ENCODE data around the gene IL18RAP.
A peak's percentile ranks its signal among the peaks of the same experiment; 100 is the strongest.

Gene IL18RAP

GRCh38 chr2:102449370-102449974, 26.5 kb downstream of the IL18RAP start:
- Mint-ChIP-seq H3K27me3 (peaks cover 0 to 4% of the 10 kb centered on the region in 2 donors), H3K36me3 (ENCODE audit: insufficient read depth) (peaks cover 57% of the 10 kb centered on the region), H3K9me3 (no peaks in the 10 kb centered on the region), H3K4me1 (ENCODE audit: low read depth in 2 of 2) (peaks cover 0 to 4% of the 10 kb centered on the region in 2 donors), H3K4me3 (no peak overlapping the region), H3K27ac (no peak overlapping the region)
- peak; percentile 51 for ATAC-seq (replicated peaks)
- peak; percentile 53 to 74 (median 63) for DNase-seq

GRCh38 chr2:102451968-102452367, 29.0 kb downstream of the IL18RAP start:
- Mint-ChIP-seq H3K4me3 (no peak overlapping the region), H3K9me3 (peaks cover 0 to 3% of the 10 kb centered on the region in 2 donors), H3K4me1 (ENCODE audit: low read depth in 2 of 2) (peaks cover 0 to 4% of the 10 kb centered on the region in 2 donors), H3K36me3 (ENCODE audit: insufficient read depth) (peaks cover 43% of the 10 kb centered on the region), H3K27me3 (peaks cover 0 to 10% of the 10 kb centered on the region in 2 donors), H3K27ac (no peak overlapping the region)
- no peak for DNase-seq
- no peak for ATAC-seq (replicated peaks)

GRCh38 chr2:102453501-102453900, 30.5 kb downstream of the IL18RAP start:
- H3K9me3 Mint-ChIP-seq = peaks cover 0 to 3% of the 10 kb centered on the region in 2 donors
- peaks cover 29% of the 10 kb centered on the region for H3K36me3 Mint-ChIP-seq (ENCODE audit: insufficient read depth)
- DNase-seq = no peak
- peaks cover 0 to 10% of the 10 kb centered on the region in 2 donors for H3K27me3 Mint-ChIP-seq
- H3K4me1 Mint-ChIP-seq (ENCODE audit: low read depth in 2 of 2) = peaks cover 0 to 4% of the 10 kb centered on the region in 2 donors
- no peak for ATAC-seq (replicated peaks)
- no peak overlapping the region for H3K27ac Mint-ChIP-seq
- no peak overlapping the region for H3K4me3 Mint-ChIP-seq

GRCh38 chr2:102455061-102455670, 32.2 kb downstream of the IL18RAP start:
- H3K27ac Mint-ChIP-seq = no peak overlapping the region
- DNase-seq (no peak), ATAC-seq (replicated peaks) (no peak)
- peaks cover 0 to 4% of the 10 kb centered on the region in 2 donors for H3K4me1 Mint-ChIP-seq (ENCODE audit: low read depth in 2 of 2)
- peaks cover 0 to 10% of the 10 kb centered on the region in 2 donors for H3K27me3 Mint-ChIP-seq
- no peak overlapping the region for H3K4me3 Mint-ChIP-seq
- peaks cover 0 to 3% of the 10 kb centered on the region in 2 donors for H3K9me3 Mint-ChIP-seq
- H3K36me3 Mint-ChIP-seq (ENCODE audit: insufficient read depth) = peaks cover 24% of the 10 kb centered on the region

- H3K27ac Mint-ChIP-seq = no peak overlapping the region
- no peaks in the 10 kb centered on the region for H3K4me1 Mint-ChIP-seq (ENCODE audit: low read depth in 2 of 2)
- DNase-seq (no peak), ATAC-seq (replicated peaks) (no peak)
- H3K9me3 Mint-ChIP-seq = peaks cover 0 to 3% of the 10 kb centered on the region in 2 donors
- no peaks in the 10 kb centered on the region for H3K36me3 Mint-ChIP-seq (ENCODE audit: insufficient read depth)
- H3K4me3 Mint-ChIP-seq = no peak overlapping the region
- peaks cover 11 to 12% of the 10 kb centered on the region in 2 donors for H3K27me3 Mint-ChIP-seq
These were observed 37.5 kb downstream of the IL18RAP start for GRCh38 chr2:102460467-102460866.

- Mint-ChIP-seq H3K36me3 (ENCODE audit: insufficient read depth) (no peaks in the 10 kb centered on the region), H3K27ac (no peak overlapping the region), H3K9me3 (no peaks in the 10 kb centered on the region), H3K27me3 (peaks cover 5 to 11% of the 10 kb centered on the region in 2 donors), H3K4me3 (no peak overlapping the region), H3K4me1 (ENCODE audit: low read depth in 2 of 2) (no peaks in the 10 kb centered on the region)
- no peak for ATAC-seq (replicated peaks)
- DNase-seq = no peak
These were observed 38.2 kb downstream of the IL18RAP start for GRCh38 chr2:102461188-102461587.

GRCh38 chr2:102463160-102463559, 40.2 kb downstream of the IL18RAP start:
- Mint-ChIP-seq H3K9me3 (no peaks in the 10 kb centered on the region), H3K27me3 (peaks cover 11 to 17% of the 10 kb centered on the region in 2 donors), H3K4me1 (ENCODE audit: low read depth in 2 of 2) (no peaks in the 10 kb centered on the region), H3K36me3 (ENCODE audit: insufficient read depth) (no peaks in the 10 kb centered on the region), H3K27ac (no peak overlapping the region), H3K4me3 (no peak overlapping the region)
- DNase-seq (no peak), ATAC-seq (replicated peaks) (no peak)

GRCh38 chr2:102470168-102470567, 47.2 kb downstream of the IL18RAP start:
- Mint-ChIP-seq H3K9me3 (peaks cover 5 to 10% of the 10 kb centered on the region in 2 donors), H3K27me3 (peaks cover 33 to 37% of the 10 kb centered on the region in 2 donors), H3K27ac (no peak overlapping the region), H3K4me3 (no peak overlapping the region), H3K4me1 (ENCODE audit: low read depth in 2 of 2) (no peaks in the 10 kb centered on the region), H3K36me3 (ENCODE audit: insufficient read depth) (no peaks in the 10 kb centered on the region)
- ATAC-seq (replicated peaks) = no peak
- no peak for DNase-seq

GRCh38 chr2:102473020-102473419, 50.1 kb downstream of the IL18RAP start, which contains the start of gene SLC9A4:
SLC9A4 (plus strand) TSS chr2:102473226; CDS start chr2:102473760, 534 bp downstream.
- Mint-ChIP-seq H3K9me3 (peaks cover 5 to 10% of the 10 kb centered on the region in 2 donors), H3K27me3 (peaks cover 34 to 51% of the 10 kb centered on the region in 2 donors), H3K36me3 (ENCODE audit: insufficient read depth) (no peaks in the 10 kb centered on the region), H3K4me1 (ENCODE audit: low read depth in 2 of 2) (no peaks in the 10 kb centered on the region), H3K4me3 (no peak within 1 kb of the TSS), H3K27ac (no peak within 1 kb of the TSS)
- peak; percentile 45 to 54 (median 45) for DNase-seq
- ATAC-seq (replicated peaks) = peak; percentile 63

GRCh38 chr2:102473631-102474030, 50.7 kb downstream of the IL18RAP start:
- H3K4me1 Mint-ChIP-seq (ENCODE audit: low read depth in 2 of 2) = no peaks in the 10 kb centered on the region
- ATAC-seq (replicated peaks) (no peak), DNase-seq (no peak)
- H3K36me3 Mint-ChIP-seq (ENCODE audit: insufficient read depth) = no peaks in the 10 kb centered on the region
- no peak overlapping the region for H3K27ac Mint-ChIP-seq
- peaks cover 5 to 10% of the 10 kb centered on the region in 2 donors for H3K9me3 Mint-ChIP-seq
- H3K27me3 Mint-ChIP-seq = peaks cover 34 to 47% of the 10 kb centered on the region in 2 donors
- no peak overlapping the region for H3K4me3 Mint-ChIP-seq

- Mint-ChIP-seq H3K4me3 (no peak overlapping the region), H3K4me1 (ENCODE audit: low read depth in 2 of 2) (no peaks in the 10 kb centered on the region), H3K36me3 (ENCODE audit: insufficient read depth) (no peaks in the 10 kb centered on the region), H3K27ac (no peak overlapping the region), H3K27me3 (peaks cover 28 to 46% of the 10 kb centered on the region in 2 donors), H3K9me3 (peaks cover 3 to 9% of the 10 kb centered on the region in 2 donors)
- no peak for ATAC-seq (replicated peaks)
- DNase-seq = no peak
These were observed 51.8 kb downstream of the IL18RAP start for GRCh38 chr2:102474785-102475184.

GRCh38 chr2:102478686-102479470, 55.9 kb downstream of the IL18RAP start:
- DNase-seq (no peak), ATAC-seq (replicated peaks) (no peak)
- no peak overlapping the region for H3K4me3 Mint-ChIP-seq
- no peaks in the 10 kb centered on the region for H3K9me3 Mint-ChIP-seq
- no peak overlapping the region for H3K27ac Mint-ChIP-seq
- no peaks in the 10 kb centered on the region for H3K4me1 Mint-ChIP-seq (ENCODE audit: low read depth in 2 of 2)
- no peaks in the 10 kb centered on the region for H3K36me3 Mint-ChIP-seq (ENCODE audit: insufficient read depth)
- H3K27me3 Mint-ChIP-seq = peaks cover 20 to 34% of the 10 kb centered on the region in 2 donors

- Mint-ChIP-seq H3K36me3 (ENCODE audit: insufficient read depth) (no peaks in the 10 kb centered on the region), H3K4me3 (no peak overlapping the region), H3K9me3 (no peaks in the 10 kb centered on the region), H3K27me3 (peaks cover 34 to 39% of the 10 kb centered on the region in 2 donors), H3K27ac (no peak overlapping the region), H3K4me1 (ENCODE audit: low read depth in 2 of 2) (no peaks in the 10 kb centered on the region)
- DNase-seq = no peak
- no peak for ATAC-seq (replicated peaks)
These were observed 57.6 kb downstream of the IL18RAP start for GRCh38 chr2:102480285-102481195.
